ENCODE data around the gene RASGEF1B. TPM values are rescaled to one million over a fixed set of nuclear protein-coding genes. Genes with fewer than 3 reads are reported as not detected.

The RASGEF1B gene
- total RNA-seq, 1 donor from 2014 or later, result 43.7 TPM

- H3K27me3 Mint-ChIP-seq, result no peaks in the 10 kb centered on the region
- ATAC-seq (ENCODE audit: low read depth) (no peak), DNase-seq (no peak)
- TF ChIP-seq, protein P1, sequence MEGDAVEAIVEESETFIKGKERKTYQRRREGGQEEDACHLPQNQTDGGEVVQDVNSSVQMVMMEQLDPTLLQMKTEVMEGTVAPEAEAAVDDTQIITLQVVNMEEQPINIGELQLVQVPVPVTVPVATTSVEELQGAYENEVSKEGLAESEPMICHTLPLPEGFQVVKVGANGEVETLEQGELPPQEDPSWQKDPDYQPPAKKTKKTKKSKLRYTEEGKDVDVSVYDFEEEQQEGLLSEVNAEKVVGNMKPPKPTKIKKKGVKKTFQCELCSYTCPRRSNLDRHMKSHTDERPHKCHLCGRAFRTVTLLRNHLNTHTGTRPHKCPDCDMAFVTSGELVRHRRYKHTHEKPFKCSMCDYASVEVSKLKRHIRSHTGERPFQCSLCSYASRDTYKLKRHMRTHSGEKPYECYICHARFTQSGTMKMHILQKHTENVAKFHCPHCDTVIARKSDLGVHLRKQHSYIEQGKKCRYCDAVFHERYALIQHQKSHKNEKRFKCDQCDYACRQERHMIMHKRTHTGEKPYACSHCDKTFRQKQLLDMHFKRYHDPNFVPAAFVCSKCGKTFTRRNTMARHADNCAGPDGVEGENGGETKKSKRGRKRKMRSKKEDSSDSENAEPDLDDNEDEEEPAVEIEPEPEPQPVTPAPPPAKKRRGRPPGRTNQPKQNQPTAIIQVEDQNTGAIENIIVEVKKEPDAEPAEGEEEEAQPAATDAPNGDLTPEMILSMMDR (IDR thresholded peaks at IDR 0.05), result no peak
- no peaks in the 10 kb centered on the region for H3K9me3 Mint-ChIP-seq
- no peak overlapping the region for H3K27ac Mint-ChIP-seq
- ChIA-PET CTCF (interaction anchor here (1.0 kb wide), 2 partner anchors 40 to 167 kb away, joined by 3 read pairs; no protein-coding TSS in a partner anchor), POLR2A (interaction anchor here (1.3 to 2.7 kb wide), 4 partner anchors 10 to 53 kb away, joined by 4 to 14 read pairs (median 6); partner anchors contain the start of gene RASGEF1B)
- no peak overlapping the region for H3K4me3 Mint-ChIP-seq
- peaks cover 95% of the 10 kb centered on the region for H3K4me1 Mint-ChIP-seq
- intact Hi-C loops (cut with micrococcal nuclease), result loop anchor here (2.0 to 5.0 kb wide), 2 partner anchors 21 to 97 kb away; no protein-coding TSS in a partner anchor
- H3K36me3 Mint-ChIP-seq (ENCODE audit: low read depth), result no peaks in the 10 kb centered on the region
Observed at GRCh38 chr4:81509822-81510221, 38.1 kb upstream of the RASGEF1B start.

- ATAC-seq (ENCODE audit: low read depth) (no peak), DNase-seq (no peak)
- H3K36me3 Mint-ChIP-seq (ENCODE audit: low read depth), result no peaks in the 10 kb centered on the region
- H3K4me1 Mint-ChIP-seq, result peaks cover 95% of the 10 kb centered on the region
- TF ChIP-seq, protein P1 (IDR thresholded peaks at IDR 0.05), result no peak
- POLR2A ChIA-PET, result interaction anchor here (1.4 to 2.7 kb wide), 3 partner anchors 11 to 53 kb away, joined by 5 to 14 read pairs (median 6); partner anchors contain the start of gene RASGEF1B
- H3K27ac Mint-ChIP-seq, result peak overlapping the region; percentile 35
- H3K4me3 Mint-ChIP-seq, result no peak overlapping the region
- H3K27me3 Mint-ChIP-seq, result no peaks in the 10 kb centered on the region
- intact Hi-C loops (cut with micrococcal nuclease), result loop anchor here (2.0 to 5.0 kb wide), 2 partner anchors 22 to 98 kb away; no protein-coding TSS in a partner anchor
- H3K9me3 Mint-ChIP-seq, result no peaks in the 10 kb centered on the region
- CTCF ChIA-PET, result interaction anchor here (1.0 to 1.3 kb wide), 2 partner anchors 48 to 167 kb away, joined by 3 read pairs; no protein-coding TSS in a partner anchor
Observed at GRCh38 chr4:81509191-81509590, 37.5 kb upstream of the RASGEF1B start.

- H3K4me1 Mint-ChIP-seq, result peaks cover 95% of the 10 kb centered on the region
- no peak overlapping the region for H3K4me3 Mint-ChIP-seq
- no peaks in the 10 kb centered on the region for H3K36me3 Mint-ChIP-seq (ENCODE audit: low read depth)
- intact Hi-C loops (cut with micrococcal nuclease), result loop anchor here (2.0 to 5.0 kb wide), 2 partner anchors 22 to 99 kb away; no protein-coding TSS in a partner anchor
- ATAC-seq (ENCODE audit: low read depth) (no peak), DNase-seq (no peak)
- CTCF ChIA-PET, result interaction anchor here (1.0 to 1.3 kb wide), 3 partner anchors 49 to 852 kb away, joined by 3 read pairs; no protein-coding TSS in a partner anchor
- TF ChIP-seq, protein P1 (IDR thresholded peaks at IDR 0.05), result no peak
- POLR2A ChIA-PET, result interaction anchor here (0.7 to 2.7 kb wide), 4 partner anchors 11 to 54 kb away, joined by 3 to 14 read pairs (median 6); partner anchors contain the start of gene RASGEF1B
- H3K27ac Mint-ChIP-seq, result peak overlapping the region; percentile 42
- no peaks in the 10 kb centered on the region for H3K9me3 Mint-ChIP-seq
- no peaks in the 10 kb centered on the region for H3K27me3 Mint-ChIP-seq
Observed at GRCh38 chr4:81508411-81509185, 36.9 kb upstream of the RASGEF1B start.

- no peaks in the 10 kb centered on the region for H3K27me3 Mint-ChIP-seq
- POLR2A ChIA-PET, result interaction anchor here (1.5 to 3.0 kb wide), 2 partner anchors 16 to 36 kb away, joined by 6 to 34 read pairs; partner anchors contain the start of gene RASGEF1B
- H3K4me3 Mint-ChIP-seq, result peak overlapping the region; percentile 41
- TF ChIP-seq, protein P1 (IDR thresholded peaks at IDR 0.05), result no peak
- CTCF ChIA-PET, result interaction anchor here (1.0 kb wide), 2 partner anchors 35 to 853 kb away, joined by 3 read pairs; no protein-coding TSS in a partner anchor
- DNase-seq (no peak), ATAC-seq (ENCODE audit: low read depth) (no peak)
- intact Hi-C loops (cut with micrococcal nuclease), result loop anchor here (5.0 kb wide), 1 partner anchor 100 kb away; no protein-coding TSS in a partner anchor
- H3K4me1 Mint-ChIP-seq, result peaks cover 92% of the 10 kb centered on the region
- no peaks in the 10 kb centered on the region for H3K36me3 Mint-ChIP-seq (ENCODE audit: low read depth)
- H3K9me3 Mint-ChIP-seq, result no peaks in the 10 kb centered on the region
- H3K27ac Mint-ChIP-seq, result peak overlapping the region; percentile 53
Observed at GRCh38 chr4:81507530-81507929, 35.8 kb upstream of the RASGEF1B start.
